IMR-90 (cell line): ENCODE results near the gene CDX1. TPM values are rescaled to one million over a fixed set of nuclear protein-coding genes. Genes with fewer than 3 reads are reported as not detected.

Experiments used
- ATAC-seq: fragments of 200-7000 bp; cut with Tn5 transposase; 2 replicates; pipeline ENCODE4 v1.9.1; 2020; ENCODE audit warnings: low read depth, mild to moderate bottlenecking, moderate library complexity
- BruUV-seq: library from RNA; stranded (reverse); fragments of 400-500 nt; replicated peaks from 2 replicates; lab custom pipeline; 2021; lab: Mats Ljungman, UMichigan
- CTCF ChIA-PET: fragments of 300-600 bp; formaldehyde crosslinking; extraction: SDS; loops from one replicate; lab custom pipeline; 2021; ENCODE audit warnings: antibody characterized with exemption; lab: Yijun Ruan, JAX
- POLR2A ChIA-PET: fragments of 300-600 bp; sonication (Branson Sonifier 250); formaldehyde crosslinking; loops from one replicate; lab custom pipeline; 2022; ENCODE audit warnings: antibody characterized with exemption; ENCODE audit not compliant: unreplicated experiment; lab: Charles Lee
- DNase-seq: peaks from one replicate; pipeline ENCODE4 v3.0.0; 2013
- H2AFZ ChIP-seq: replicated peaks from 2 replicates; pipeline ENCODE3; 2013; ENCODE audit warnings: low read length, mild to moderate bottlenecking; ENCODE audit not compliant: poor library complexity
- H2AK5ac ChIP-seq: 2 replicates; pipeline ENCODE4 v1.6.1; 2013; ENCODE audit warnings: low read depth, low read length, inconsistent platforms
- H2AK9ac ChIP-seq: replicated peaks from 2 replicates; pipeline ENCODE3; 2013; ENCODE audit warnings: mild to moderate bottlenecking, low read depth, low read length, moderate library complexity; ENCODE audit not compliant: poor library complexity
- H2BK120ac ChIP-seq: 2 replicates; pipeline ENCODE4 v1.6.1; 2013; ENCODE audit warnings: low read depth, low read length, inconsistent platforms
- H2BK15ac ChIP-seq: 3 replicates; pipeline ENCODE4 v1.6.1; 2013; ENCODE audit warnings: low read depth, low read length, inconsistent platforms
- H2BK20ac ChIP-seq: 2 replicates; pipeline ENCODE4 v1.6.1; 2013; ENCODE audit warnings: low read depth, mild to moderate bottlenecking, inconsistent platforms, low read length, moderate library complexity
- H2BK5ac ChIP-seq: 2 replicates; pipeline ENCODE4 v1.6.1; 2013; ENCODE audit warnings: mild to moderate bottlenecking, low read depth, low read length, inconsistent platforms; ENCODE audit not compliant: poor library complexity, severe bottlenecking
- H3K14ac ChIP-seq: replicated peaks from 2 replicates; pipeline ENCODE4 v1.6.1; 2013; ENCODE audit warnings: low read depth, low read length, inconsistent platforms
- H3K18ac ChIP-seq: 2 replicates; pipeline ENCODE4 v1.6.1; 2013; ENCODE audit warnings: low read depth, low read length, control low read depth
- H3K23ac ChIP-seq: 2 replicates; pipeline ENCODE4 v1.6.1; 2013; ENCODE audit warnings: low read depth, low read length, inconsistent platforms
- H3K27ac ChIP-seq: 2 replicates; pipeline ENCODE4 v1.5.1; 2013; ENCODE audit warnings: mild to moderate bottlenecking, control low read depth, low read length; ENCODE audit not compliant: insufficient read depth
- H3K27me3 ChIP-seq: 2 replicates; pipeline ENCODE4 v1.6.1; 2013; ENCODE audit warnings: low read length; ENCODE audit not compliant: control insufficient read depth, insufficient read depth
- H3K36me3 ChIP-seq: 2 replicates; pipeline ENCODE4 v1.6.1; 2013; ENCODE audit warnings: low read length, mixed read lengths; ENCODE audit not compliant: control insufficient read depth, insufficient read depth
- H3K4ac ChIP-seq: 2 replicates; pipeline ENCODE4 v1.6.1; 2013; ENCODE audit warnings: low read depth, low read length, inconsistent platforms
- H3K4me1 ChIP-seq: 2 replicates; pipeline ENCODE4 v1.6.1; 2013; ENCODE audit warnings: low read length, mixed read lengths; ENCODE audit not compliant: control insufficient read depth, insufficient read depth
- H3K4me2 ChIP-seq: 2 replicates; pipeline ENCODE4 v1.6.1; 2013; ENCODE audit warnings: low read depth, mild to moderate bottlenecking, control low read depth, low read length, moderate library complexity
- H3K4me3 ChIP-seq: 2 replicates; pipeline ENCODE4 v1.5.1; 2013; ENCODE audit warnings: low read depth, mild to moderate bottlenecking, control low read depth, low read length, moderate library complexity; ENCODE audit not compliant: insufficient read depth
- H3K56ac ChIP-seq: 2 replicates; pipeline ENCODE4 v1.6.1; 2013; ENCODE audit warnings: low read length, inconsistent platforms; ENCODE audit not compliant: insufficient read depth; ENCODE audit errors: extremely low read depth
- H3K79me1 ChIP-seq, 2 experiments: 2 replicates each; pipeline ENCODE4 v1.6.1; 2013; ENCODE audit warnings: low read length in 2 of 2, inconsistent platforms in 1 of 2, low read depth in 1 of 2
- H3K9ac ChIP-seq: 2 replicates; pipeline ENCODE4 v1.6.1; 2013; ENCODE audit warnings: low read depth, low read length, control low read depth
- H3K9me1 ChIP-seq: 2 replicates; pipeline ENCODE4 v1.6.1; 2013; ENCODE audit warnings: low read length, inconsistent platforms; ENCODE audit not compliant: insufficient read depth
- H3K9me3 ChIP-seq: 2 replicates; pipeline ENCODE4 v1.6.1; 2013; ENCODE audit warnings: low read length; ENCODE audit not compliant: control insufficient read depth, insufficient read depth
- H4K20me1 ChIP-seq: 2 replicates; pipeline ENCODE4 v1.6.1; 2013; ENCODE audit warnings: low read length, inconsistent platforms; ENCODE audit not compliant: insufficient read depth
- H4K5ac ChIP-seq: 2 replicates; pipeline ENCODE4 v1.6.1; 2013; ENCODE audit warnings: mild to moderate bottlenecking, low read depth, low read length, control low read depth
- H4K8ac ChIP-seq, 2 experiments: 2 replicates each; pipeline ENCODE4 v1.6.1; 2013; ENCODE audit warnings: low read depth in 2 of 2, low read length in 2 of 2, control low read depth in 1 of 2, inconsistent platforms in 1 of 2
- H4K91ac ChIP-seq: 2 replicates; pipeline ENCODE4 v1.6.1; 2013; ENCODE audit warnings: low read depth, low read length, inconsistent platforms; ENCODE audit not compliant: insufficient read depth
- CTCF ChIP-seq: conservative IDR thresholded peaks from 2 replicates; pipeline ENCODE4 v1.5.1; 2012; ENCODE audit warnings: mild to moderate bottlenecking, low read depth, low read length, improper control_type of control experiment
- WGBS, 2 experiments: methylation state at CpG; one replicate each; pipeline versions ENCODE4 v1.1.5 to v1.1.7; 2013; ENCODE audit warnings: missing lambda C conversion rate in 2 of 2; ENCODE audit not compliant: insufficient read length in 1 of 2; ENCODE audit errors: extremely low coverage in 2 of 2; 5-methylcytosine and 5-hydroxymethylcytosine counted together
- dilution Hi-C: fragments of 300-500 bp; cut with HindIII; formaldehyde crosslinking; loops from one replicate; pipeline ENCODE4 v1.14.3; 2018; ENCODE audit warnings: low sequenced_read_pairs; ENCODE audit not compliant: unreplicated experiment
- in situ Hi-C: fragments of 300-500 bp; cut with MboI; formaldehyde crosslinking; loops from 3 replicates; pipeline ENCODE4 v1.14.3; 2019; ENCODE audit warnings: low sequenced_read_pairs, inconsistent platforms, mixed read lengths
- intact Hi-C: fragments of 100-400 bp; cut with micrococcal nuclease; formaldehyde crosslinking; loops from 2 replicates; pipeline ENCODE4 v1.10.0; 2022
- polyA plus RNA-seq, 3 experiments: library from polyadenylated mRNA; depleted of rRNA; stranded (reverse); fragments of >200 nt; gene quantifications; 2 replicates each; pipeline ENCODE4 v1.2.3, GENCODE V29; 2012; ENCODE audit warnings: low replicate concordance in 1 of 3
- total RNA-seq: library from RNA; depleted of rRNA; stranded (reverse); fragments of >200 nt; gene quantifications from 2 replicates; pipeline ENCODE4 v1.2.3, GENCODE V29; 2012

CDX1 gene
- total and polyA plus RNA-seq, 2 of the 4 experiments (the other 2 are of a cell fraction): 0.18 to 0.24 TPM

DNA sequence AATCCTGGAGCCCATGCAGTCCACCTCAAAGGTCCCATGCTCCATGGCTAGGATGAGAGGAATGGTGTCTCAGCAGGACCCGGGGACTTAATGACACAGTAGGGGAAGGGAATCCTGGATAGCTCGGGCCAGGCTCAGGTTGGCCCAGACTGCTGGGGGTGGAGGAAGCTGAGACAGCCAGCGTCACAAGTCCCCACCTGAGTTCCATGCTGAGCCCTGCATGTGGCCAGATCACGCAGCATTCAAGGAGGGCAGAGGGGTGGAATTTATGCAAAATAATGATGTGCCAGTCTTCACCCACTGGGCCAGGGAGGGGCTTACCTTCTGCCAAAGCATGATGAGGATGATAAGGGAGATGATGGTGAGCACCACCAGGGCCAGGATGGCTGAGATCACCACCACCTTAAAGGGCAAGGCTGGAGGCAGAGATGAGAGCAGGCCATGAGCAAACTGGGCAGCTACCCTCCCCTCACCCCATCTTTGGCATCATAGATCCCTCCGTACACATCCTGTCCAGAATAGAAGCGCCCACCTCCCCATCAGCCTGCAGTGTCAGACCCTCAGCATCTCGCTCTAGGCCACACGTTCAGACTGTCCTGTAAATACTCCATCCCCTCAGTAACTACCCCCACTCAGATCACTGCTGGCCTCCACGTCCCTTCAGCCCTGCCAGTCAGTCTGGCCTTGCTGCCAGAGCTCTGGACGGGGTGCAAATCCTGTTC lies 40.2 kb upstream of the CDX1 start:
- Histone ChIP-seq H3K4me3 (no peak overlapping the region), H3K79me1 (peaks cover 40 to 72% of the 10 kb centered on the region in 2 experiments), H3K4ac (no peak overlapping the region), H3K4me2 (no peak overlapping the region), H4K91ac (no peak overlapping the region), H2BK120ac (no peak overlapping the region), H3K18ac (no peak overlapping the region), H3K14ac (no peak overlapping the region), H2AK5ac (no peak overlapping the region), H3K9me3 (no peaks in the 10 kb centered on the region), H3K23ac (no peak overlapping the region), H4K8ac (no peak overlapping the region), H3K4me1 (peaks cover 15% of the 10 kb centered on the region), H2AFZ (no peak overlapping the region), H4K5ac (no peak overlapping the region), H2AK9ac (no peak overlapping the region), H2BK15ac (no peak overlapping the region), H4K20me1 (no peaks in the 10 kb centered on the region), H3K9ac (no peak overlapping the region), H2BK5ac (no peak overlapping the region), H3K9me1 (peaks cover 4% of the 10 kb centered on the region), H3K27me3 (no peaks in the 10 kb centered on the region), H2BK20ac (no peak overlapping the region), H3K56ac (no peak overlapping the region), H3K27ac (no peak overlapping the region), H3K36me3 (peaks cover 90% of the 10 kb centered on the region)
- TF ChIP-seq CTCF: no peak
- ATAC-seq: no peak
- in situ Hi-C loops (loop anchor here (5.0 kb wide), 1 partner anchor 86 kb away; no protein-coding TSS in a partner anchor), dilution Hi-C loops (no loop called here), intact Hi-C loops (no loop called here)
- no peak for DNase-seq
- ChIA-PET CTCF (no interaction called here), POLR2A (no interaction called here)
- WGBS, 2 experiments: 79% methylated on average over 7 of the region's 10 CpGs; no CpG with 5 or more reads in 1 of the 2 experiments
- no TSS peak for BruUV-seq
